Raji (cell line): ENCODE measurements around the gene NPIPB13.
"Not testable (repeated sequence)": the region's sequence is repeated elsewhere in the genome, so short reads cannot be mapped to it uniquely, and the experiment has no call there.

ENCODE experiments used
- POLR2A ChIP-seq: IDR thresholded peaks from 2 replicates; pipeline ENCODE4 v1.6.1; 2011; ENCODE audit warnings: low read depth, low read length, control low read depth; ENCODE audit not compliant: insufficient read depth

Gene NPIPB13

GRCh38 chr16:30248379-30248778, at the start of gene NPIPB13:
TSS of gene NPIPB13 (minus strand) at chr16:30248479. CDS start at chr16:30245573, 2,906 bp downstream.
- TF ChIP-seq POLR2A, result not testable (repeated sequence)

- TF ChIP-seq POLR2A, result not testable (repeated sequence)
These were observed 49.2 kb downstream of the NPIPB13 start, which contains the start of gene SULT1A3 for GRCh38 chr16:30199049-30199448. TSS of gene SULT1A3 (plus strand) at chr16:30199255. CDS start at chr16:30200729, 1,474 bp downstream.
